GM23338 (cell line): Measurements from ENCODE around the gene STXBP3. TPM values are rescaled to one million over a fixed set of nuclear protein-coding genes. Genes with fewer than 3 reads are reported as not detected.

Experiments
- ATAC-seq: fragments of 200-7000 bp; cut with Tn5 transposase; 3 replicates; pipeline ENCODE4 v1.9.1; 2020
- DNase-seq: peaks from one replicate; pipeline ENCODE4 v3.0.0-alpha.2; 2015; ENCODE audit warnings: low spot score
- H2AFZ ChIP-seq: fragments of 200-600 bp; sonication (generic); 2 replicates; pipeline ENCODE4 v1.8.0; 2016; ENCODE audit warnings: antibody characterized with exemption, mild to moderate bottlenecking, moderate library complexity
- H3F3A ChIP-seq: fragments of 200-600 bp; sonication (generic); replicated peaks from 2 replicates; pipeline ENCODE4 v1.8.0; 2017; ENCODE audit warnings: antibody characterized with exemption, mixed run types, low read depth
- H3K27ac ChIP-seq: fragments of 200-600 bp; sonication (generic); 2 replicates; pipeline ENCODE4 v1.6.1; 2016; ENCODE audit warnings: low read depth
- H3K27me3 ChIP-seq: fragments of 200-600 bp; sonication (generic); 2 replicates; pipeline ENCODE4 v1.8.0; 2016; ENCODE audit warnings: mild to moderate bottlenecking, mixed run types, moderate library complexity; ENCODE audit not compliant: insufficient read depth
- H3K36me3 ChIP-seq: fragments of 200-600 bp; sonication (generic); 2 replicates; pipeline ENCODE4 v1.8.0; 2016; ENCODE audit warnings: mild to moderate bottlenecking; ENCODE audit not compliant: insufficient read depth
- H3K4me1 ChIP-seq: fragments of 200-600 bp; sonication (generic); 2 replicates; pipeline ENCODE4 v1.8.0; 2016; ENCODE audit warnings: mild to moderate bottlenecking, moderate library complexity; ENCODE audit not compliant: insufficient read depth
- H3K4me2 ChIP-seq: fragments of 200-600 bp; sonication (generic); 2 replicates; pipeline ENCODE4 v1.7.1; 2017; ENCODE audit warnings: mixed run types
- H3K4me3 ChIP-seq: fragments of 200-600 bp; sonication (generic); 2 replicates; pipeline ENCODE4 v1.6.1; 2016; ENCODE audit warnings: mixed run types
- H3K79me2 ChIP-seq: fragments of 200-600 bp; sonication (generic); replicated peaks from 2 replicates; pipeline ENCODE4 v1.8.0; 2017; ENCODE audit warnings: mild to moderate bottlenecking; ENCODE audit not compliant: insufficient read depth
- H3K9me2 ChIP-seq: fragments of 200-600 bp; sonication (generic); 2 replicates; pipeline ENCODE4 v1.8.0; 2017; ENCODE audit not compliant: insufficient read depth
- H4K20me1 ChIP-seq: fragments of 200-600 bp; sonication (generic); replicated peaks from 2 replicates; pipeline ENCODE4 v1.8.0; 2017; ENCODE audit warnings: mild to moderate bottlenecking; ENCODE audit not compliant: insufficient read depth
- H3K27ac Mint-ChIP-seq: 2 replicates; pipeline ENCODE4 v1.8.0; 2020; ENCODE audit warnings: inconsistent platforms, mild to moderate bottlenecking, moderate library complexity, mixed read lengths
- H3K27me3 Mint-ChIP-seq: 3 replicates; pipeline ENCODE4 v1.8.0; 2022; ENCODE audit warnings: low read depth, mild to moderate bottlenecking, moderate library complexity, mixed read lengths, inconsistent platforms; ENCODE audit not compliant: insufficient read depth, poor library complexity
- H3K36me3 Mint-ChIP-seq: 3 replicates; pipeline ENCODE4 v1.8.0; 2021; ENCODE audit warnings: low read depth, mild to moderate bottlenecking, inconsistent platforms, moderate library complexity, mixed read lengths
- H3K4me1 Mint-ChIP-seq: 3 replicates; pipeline ENCODE4 v1.8.0; 2020; ENCODE audit warnings: mild to moderate bottlenecking, inconsistent platforms, mixed read lengths
- H3K4me3 Mint-ChIP-seq: 3 replicates; pipeline ENCODE4 v1.8.0; 2021; ENCODE audit warnings: moderate library complexity, mild to moderate bottlenecking, inconsistent platforms, mixed read lengths
- H3K9me3 Mint-ChIP-seq: 3 replicates; pipeline ENCODE4 v1.8.0; 2020; ENCODE audit warnings: moderate library complexity, mild to moderate bottlenecking, inconsistent platforms, mixed read lengths
- CREB1 ChIP-seq: fragments of 250-450 bp; sonication (Bioruptor Pico); IDR thresholded peaks from 2 replicates; pipeline ENCODE4 v1.5.0; 2020; ENCODE audit warnings: low read depth, mild to moderate bottlenecking, moderate library complexity
- EZH2 ChIP-seq: fragments of 200-600 bp; sonication (generic); IDR thresholded peaks from one replicate; pipeline ENCODE4 v1.8.0; 2017; ENCODE audit warnings: antibody characterized with exemption, mild to moderate bottlenecking, low read depth; ENCODE audit not compliant: unreplicated experiment
- JUNB ChIP-seq: IDR thresholded peaks from one replicate; pipeline ENCODE4 v1.6.1; 2016; ENCODE audit warnings: antibody characterized with exemption; ENCODE audit not compliant: unreplicated experiment
- POLR2AphosphoS5 ChIP-seq: IDR thresholded peaks from 2 replicates; pipeline ENCODE4 v1.6.1; 2016; ENCODE audit warnings: antibody characterized with exemption, low read depth
- STAT1 ChIP-seq: IDR thresholded peaks from one replicate; pipeline ENCODE4 v1.6.1; 2016; ENCODE audit warnings: antibody characterized with exemption; ENCODE audit not compliant: unreplicated experiment
- ZNF114 ChIP-seq: fragments of 250-450 bp; sonication (Bioruptor Pico); IDR thresholded peaks from 2 replicates; pipeline ENCODE4 v1.5.0; 2020; ENCODE audit warnings: mild to moderate bottlenecking, moderate library complexity
- ZNF331 ChIP-seq: fragments of 250-450 bp; sonication (Bioruptor Pico); IDR thresholded peaks from 2 replicates; pipeline ENCODE4 v1.5.0; 2020; ENCODE audit warnings: low read depth, mild to moderate bottlenecking, moderate library complexity
- polyA plus RNA-seq: library from polyadenylated mRNA; unstranded; fragments of >200 nt; fragmentation: Nextera tagmentation; extraction: Ambion mirVana; gene quantifications from 2 replicates; pipeline ENCODE4 v1.2.1, GENCODE V29; 2016
- total RNA-seq: library from RNA; depleted of rRNA; stranded (reverse); fragments of >200 nt; shearing (Covaris generic); gene quantifications from 2 replicates; pipeline ENCODE4 v1.2.3, GENCODE V29; 2014
- TF ChIP-seq, protein P1 (sequence below): IDR thresholded peaks from 2 replicates; pipeline ENCODE4 v1.6.1; 2016; ENCODE audit warnings: antibody characterized with exemption
- TF ChIP-seq, protein P2 (sequence below): IDR thresholded peaks from one replicate; pipeline ENCODE4 v1.6.1; 2018; ENCODE audit warnings: antibody characterized with exemption; ENCODE audit not compliant: unreplicated experiment
- TF ChIP-seq, protein P3 (sequence below), 2 experiments: fragments of 200-600 bp in 1 of 2; sonication (generic) in 1 of 2; conservative IDR thresholded peaks; 2 replicates each; pipeline versions ENCODE4 v1.5.1 to v1.6.1; 2016 to 2017; ENCODE audit warnings: antibody characterized with exemption in 2 of 2, low read depth in 2 of 2, mild to moderate bottlenecking in 2 of 2, moderate library complexity in 1 of 2

The STXBP3 gene
- total and polyA plus RNA-seq, 2 experiments from 2014 or later = 28.5 to 37.4 TPM

DNA sequence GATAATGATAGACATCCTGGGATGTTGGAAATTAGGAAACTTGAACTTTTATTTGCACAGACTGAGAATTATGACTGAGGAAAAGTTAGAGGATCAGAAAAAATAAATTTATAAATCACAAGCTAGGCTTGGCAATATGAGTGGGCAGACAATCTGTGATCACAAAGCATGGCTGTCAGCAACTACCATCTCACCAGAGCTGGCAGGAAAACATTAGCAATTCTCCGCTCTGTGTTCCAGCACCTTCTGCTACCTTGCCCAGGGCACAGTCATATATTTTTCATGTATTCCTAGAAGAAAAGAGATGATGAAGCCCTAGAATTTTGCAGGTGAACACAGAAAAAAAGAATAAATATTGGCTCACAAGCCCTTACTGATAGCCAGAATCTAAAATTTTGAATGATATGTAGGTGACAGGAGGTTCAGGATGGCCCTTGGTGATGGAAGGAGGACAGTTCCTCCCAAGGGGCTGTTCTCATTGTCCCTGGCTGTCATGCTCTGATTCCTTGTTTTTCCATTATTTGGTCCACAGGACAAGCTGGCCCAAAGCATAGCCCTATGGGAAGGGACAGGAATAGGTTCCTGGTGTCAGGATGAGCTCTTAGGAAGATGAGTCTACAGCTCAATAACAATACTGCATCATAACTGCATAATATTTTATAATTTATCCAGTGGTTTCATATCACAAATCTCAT lies 12.2 kb upstream of the STXBP3 start:
- Histone ChIP-seq H4K20me1 (no peaks in the 10 kb centered on the region), H3K9me2 (no peaks in the 10 kb centered on the region), H3K79me2 (no peaks in the 10 kb centered on the region), H3K27me3 (no peaks in the 10 kb centered on the region; the same call in 1 of the 2 replicates), H3F3A (no peaks in the 10 kb centered on the region), H3K4me1 (no peaks in the 10 kb centered on the region), H2AFZ (0 out of 2 replicates have a peak overlapping the region, but pooled peaks have one; percentile 23), H3K36me3 (no peaks in the 10 kb centered on the region), H3K4me3 (no peak overlapping the region), H3K27ac (no peak overlapping the region), H3K4me2 (no peak overlapping the region)
- TF ChIP-seq ZNF331 (CRISPR knock-in tag) (no peak), ZNF114 (CRISPR knock-in tag) (no peak), STAT1 (no peak), CREB1 (no peak), POLR2AphosphoS5 (no peak), EZH2 (no peak), JUNB (no peak)
- TF ChIP-seq, protein P1, sequence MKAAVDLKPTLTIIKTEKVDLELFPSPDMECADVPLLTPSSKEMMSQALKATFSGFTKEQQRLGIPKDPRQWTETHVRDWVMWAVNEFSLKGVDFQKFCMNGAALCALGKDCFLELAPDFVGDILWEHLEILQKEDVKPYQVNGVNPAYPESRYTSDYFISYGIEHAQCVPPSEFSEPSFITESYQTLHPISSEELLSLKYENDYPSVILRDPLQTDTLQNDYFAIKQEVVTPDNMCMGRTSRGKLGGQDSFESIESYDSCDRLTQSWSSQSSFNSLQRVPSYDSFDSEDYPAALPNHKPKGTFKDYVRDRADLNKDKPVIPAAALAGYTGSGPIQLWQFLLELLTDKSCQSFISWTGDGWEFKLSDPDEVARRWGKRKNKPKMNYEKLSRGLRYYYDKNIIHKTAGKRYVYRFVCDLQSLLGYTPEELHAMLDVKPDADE = no peak
- TF ChIP-seq, protein P2, sequence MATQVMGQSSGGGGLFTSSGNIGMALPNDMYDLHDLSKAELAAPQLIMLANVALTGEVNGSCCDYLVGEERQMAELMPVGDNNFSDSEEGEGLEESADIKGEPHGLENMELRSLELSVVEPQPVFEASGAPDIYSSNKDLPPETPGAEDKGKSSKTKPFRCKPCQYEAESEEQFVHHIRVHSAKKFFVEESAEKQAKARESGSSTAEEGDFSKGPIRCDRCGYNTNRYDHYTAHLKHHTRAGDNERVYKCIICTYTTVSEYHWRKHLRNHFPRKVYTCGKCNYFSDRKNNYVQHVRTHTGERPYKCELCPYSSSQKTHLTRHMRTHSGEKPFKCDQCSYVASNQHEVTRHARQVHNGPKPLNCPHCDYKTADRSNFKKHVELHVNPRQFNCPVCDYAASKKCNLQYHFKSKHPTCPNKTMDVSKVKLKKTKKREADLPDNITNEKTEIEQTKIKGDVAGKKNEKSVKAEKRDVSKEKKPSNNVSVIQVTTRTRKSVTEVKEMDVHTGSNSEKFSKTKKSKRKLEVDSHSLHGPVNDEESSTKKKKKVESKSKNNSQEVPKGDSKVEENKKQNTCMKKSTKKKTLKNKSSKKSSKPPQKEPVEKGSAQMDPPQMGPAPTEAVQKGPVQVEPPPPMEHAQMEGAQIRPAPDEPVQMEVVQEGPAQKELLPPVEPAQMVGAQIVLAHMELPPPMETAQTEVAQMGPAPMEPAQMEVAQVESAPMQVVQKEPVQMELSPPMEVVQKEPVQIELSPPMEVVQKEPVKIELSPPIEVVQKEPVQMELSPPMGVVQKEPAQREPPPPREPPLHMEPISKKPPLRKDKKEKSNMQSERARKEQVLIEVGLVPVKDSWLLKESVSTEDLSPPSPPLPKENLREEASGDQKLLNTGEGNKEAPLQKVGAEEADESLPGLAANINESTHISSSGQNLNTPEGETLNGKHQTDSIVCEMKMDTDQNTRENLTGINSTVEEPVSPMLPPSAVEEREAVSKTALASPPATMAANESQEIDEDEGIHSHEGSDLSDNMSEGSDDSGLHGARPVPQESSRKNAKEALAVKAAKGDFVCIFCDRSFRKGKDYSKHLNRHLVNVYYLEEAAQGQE = no peak
- TF ChIP-seq, protein P3, sequence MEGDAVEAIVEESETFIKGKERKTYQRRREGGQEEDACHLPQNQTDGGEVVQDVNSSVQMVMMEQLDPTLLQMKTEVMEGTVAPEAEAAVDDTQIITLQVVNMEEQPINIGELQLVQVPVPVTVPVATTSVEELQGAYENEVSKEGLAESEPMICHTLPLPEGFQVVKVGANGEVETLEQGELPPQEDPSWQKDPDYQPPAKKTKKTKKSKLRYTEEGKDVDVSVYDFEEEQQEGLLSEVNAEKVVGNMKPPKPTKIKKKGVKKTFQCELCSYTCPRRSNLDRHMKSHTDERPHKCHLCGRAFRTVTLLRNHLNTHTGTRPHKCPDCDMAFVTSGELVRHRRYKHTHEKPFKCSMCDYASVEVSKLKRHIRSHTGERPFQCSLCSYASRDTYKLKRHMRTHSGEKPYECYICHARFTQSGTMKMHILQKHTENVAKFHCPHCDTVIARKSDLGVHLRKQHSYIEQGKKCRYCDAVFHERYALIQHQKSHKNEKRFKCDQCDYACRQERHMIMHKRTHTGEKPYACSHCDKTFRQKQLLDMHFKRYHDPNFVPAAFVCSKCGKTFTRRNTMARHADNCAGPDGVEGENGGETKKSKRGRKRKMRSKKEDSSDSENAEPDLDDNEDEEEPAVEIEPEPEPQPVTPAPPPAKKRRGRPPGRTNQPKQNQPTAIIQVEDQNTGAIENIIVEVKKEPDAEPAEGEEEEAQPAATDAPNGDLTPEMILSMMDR (conservative IDR thresholded peaks at IDR 0.05; ENCODE audit: low read depth in 2 of 2) = no peak
- Mint-ChIP-seq H3K27me3 (peaks cover 4% of the 10 kb centered on the region), H3K36me3 (no peaks in the 10 kb centered on the region), H3K27ac (no peak overlapping the region), H3K9me3 (no peaks in the 10 kb centered on the region), H3K4me1 (no peaks in the 10 kb centered on the region; the same call in 2 of the 3 replicates), H3K4me3 (no peak overlapping the region)
- DNase-seq (no peak), ATAC-seq (no peak)
